K562 (cell line): ENCODE measurements around the gene ZNF618. TPM values are rescaled to one million over a fixed set of nuclear protein-coding genes. Genes with fewer than 3 reads are reported as not detected.

Source experiments
- ATAC-seq: fragments of 200-7000 bp; cut with Tn5 transposase; 3 replicates; pipeline ENCODE4 v1.9.1; 2020; ENCODE audit warnings: moderate library complexity
- BruUV-seq: library from RNA; stranded (reverse); fragments of 400-500 nt; replicated peaks from 2 replicates; lab custom pipeline; 2021; lab: Mats Ljungman, UMichigan
- CTCF ChIA-PET: fragments of 300-600 bp; formaldehyde crosslinking; extraction: SDS; loops from one replicate; lab custom pipeline; 2021; ENCODE audit warnings: low intra/inter-chr PET ratio; lab: Yijun Ruan, JAX
- POLR2A ChIA-PET: fragments of 300-600, 350-650 bp; sonication (Branson Sonifier 250); formaldehyde crosslinking; extraction: SDS; loops from one replicate; lab custom pipeline; 2021; ENCODE audit warnings: antibody characterized with exemption, inconsistent platforms; lab: Yijun Ruan, JAX
- DNase-seq, 4 experiments: peaks; one replicate each; pipeline versions ENCODE4 v3.0.0 to v3.0.0-alpha.2; 2011 to 2018; ENCODE audit warnings: low spot score in 3 of 4, mixed read lengths in 3 of 4; ENCODE audit errors: extremely low read depth in 1 of 4
- FAIRE-seq: peaks from 2 replicates; lab custom pipeline; 2011; peaks lifted over from hg19 to GRCh38; lab: Jason Lieb, UNC
- H2AFZ ChIP-seq: 2 replicates; pipeline ENCODE4 v1.6.0; 2011; ENCODE audit warnings: low read depth, low read length, control low read depth, inconsistent platforms
- H3K27ac ChIP-seq: fragments of 200-600 bp; 3 replicates; pipeline ENCODE4 v1.8.0; 2011; ENCODE audit warnings: low read depth, mild to moderate bottlenecking, control low read depth, inconsistent platforms, low read length, moderate library complexity, mixed read lengths; ENCODE audit errors: extremely low read depth
- H3K27me3 ChIP-seq, 2 experiments: fragments of 300-600 bp in 1 of 2; 2 replicates in 1 of 2; 3 replicates in 1 of 2; pipeline versions ENCODE4 v1.6.0 to v1.8.0; 2011; ENCODE audit warnings: inconsistent platforms in 2 of 2, low read length in 2 of 2, mild to moderate bottlenecking in 1 of 2, mixed read lengths in 1 of 2, moderate library complexity in 1 of 2; ENCODE audit not compliant: control insufficient read depth in 2 of 2, insufficient read depth in 2 of 2
- H3K36me3 ChIP-seq: fragments of 300-600 bp; 3 replicates; pipeline ENCODE4 v1.8.0; 2011; ENCODE audit warnings: mild to moderate bottlenecking, low read length, inconsistent platforms; ENCODE audit not compliant: control insufficient read depth, insufficient read depth
- H3K4me1 ChIP-seq, 2 experiments: fragments of 200-600 bp in 1 of 2; replicated peaks in 1 of 2; 2 replicates in 1 of 2; 3 replicates in 1 of 2; pipeline versions ENCODE4 v1.5.1 to v1.8.0; 2011; ENCODE audit warnings: inconsistent platforms in 2 of 2, low read length in 2 of 2, mild to moderate bottlenecking in 1 of 2, mixed read lengths in 1 of 2, moderate library complexity in 1 of 2; ENCODE audit not compliant: control insufficient read depth in 2 of 2, insufficient read depth in 2 of 2
- H3K4me2 ChIP-seq: 2 replicates; pipeline ENCODE4 v1.6.1; 2011; ENCODE audit warnings: low read length, control low read depth, inconsistent platforms, mixed read lengths; ENCODE audit not compliant: insufficient read depth
- H3K4me3 ChIP-seq: fragments of 200-600 bp; sonication (generic), shearing (Covaris generic); 2 replicates; pipeline ENCODE4 v1.5.1; 2016; ENCODE audit warnings: control low read depth, inconsistent platforms
- H3K79me2 ChIP-seq: fragments of 200-600 bp; 3 replicates; pipeline ENCODE4 v1.8.0; 2011; ENCODE audit warnings: low read length, inconsistent platforms; ENCODE audit not compliant: control insufficient read depth, insufficient read depth
- H3K9ac ChIP-seq, 2 experiments: 2 replicates each; pipeline versions ENCODE4 v1.6.0 to v1.6.1; 2011; ENCODE audit warnings: low read depth in 2 of 2, low read length in 2 of 2, control low read depth in 1 of 2, inconsistent platforms in 1 of 2, mild to moderate bottlenecking in 1 of 2, mixed read lengths in 1 of 2; ENCODE audit not compliant: insufficient read depth in 1 of 2
- H3K9me1 ChIP-seq: one replicate; pipeline ENCODE4 v1.6.0; 2011; ENCODE audit warnings: inconsistent platforms, mild to moderate bottlenecking, low read length, moderate library complexity; ENCODE audit not compliant: control insufficient read depth, insufficient read depth
- H3K9me3 ChIP-seq: replicated peaks from 2 replicates; pipeline ENCODE4 v1.5.1; 2011; ENCODE audit warnings: low read depth, low read length, inconsistent platforms; ENCODE audit not compliant: control insufficient read depth, insufficient read depth
- H4K20me1 ChIP-seq: replicated peaks from 2 replicates; pipeline ENCODE4 v1.6.1; 2011; ENCODE audit warnings: low read length, inconsistent platforms, mixed read lengths; ENCODE audit not compliant: control insufficient read depth, insufficient read depth
- CBX3 ChIP-seq, 2 experiments: IDR thresholded peaks; 1 replicate in 1 of 2; 2 replicates in 1 of 2; pipeline ENCODE4 v1.6.1; 2012; ENCODE audit warnings: inconsistent platforms in 2 of 2, low read length in 2 of 2, borderline replicate concordance in 1 of 2, control low read depth in 1 of 2
- CHD7 ChIP-seq: fragments of 200-600 bp; sonication (generic); IDR thresholded peaks from one replicate; pipeline ENCODE4 v1.6.1; 2012; ENCODE audit warnings: mild to moderate bottlenecking, low read depth, low read length, inconsistent platforms
- COPS2 ChIP-seq: fragments of 450-650 bp; conservative IDR thresholded peaks from 2 replicates; pipeline ENCODE4 v1.6.1; 2016; ENCODE audit warnings: mild to moderate bottlenecking, moderate library complexity
- DPF2 ChIP-seq: fragments of 450-650 bp; IDR thresholded peaks from 2 replicates; pipeline ENCODE4 v1.6.1; 2016
- E2F5 ChIP-seq: sonication (generic); formaldehyde crosslinking; IDR thresholded peaks from 2 replicates; pipeline ENCODE4 v1.8.0; 2022; ENCODE audit warnings: mild to moderate bottlenecking, missing genetic modification reagents
- FOXK2 ChIP-seq, 2 experiments: fragments of 450-650 bp; IDR thresholded peaks in 1 of 2; conservative IDR thresholded peaks in 1 of 2; 2 replicates each; pipeline ENCODE4 v1.6.1; 2016; ENCODE audit warnings: low read depth in 2 of 2, mild to moderate bottlenecking in 1 of 2
- POLR2AphosphoS5 ChIP-seq: IDR thresholded peaks from 2 replicates; pipeline ENCODE4 v1.6.1; 2011; ENCODE audit warnings: mild to moderate bottlenecking, low read depth, low read length, moderate library complexity; ENCODE audit not compliant: control insufficient read depth, insufficient read depth
- RB1 ChIP-seq: fragments of 450-650 bp; IDR thresholded peaks from 2 replicates; pipeline ENCODE4 v1.6.1; 2017; ENCODE audit warnings: low read depth, mild to moderate bottlenecking
- WGBS: fragments of 100-300 bp; shearing (Covaris generic); methylation state at CpG from one replicate; pipeline ENCODE4 v1.1.6; 2016; ENCODE audit warnings: low coverage, mixed read lengths; ENCODE audit not compliant: insufficient coverage; ENCODE audit errors: missing lambda C conversion rate; 5-methylcytosine and 5-hydroxymethylcytosine counted together
- in situ Hi-C: fragments of 300-500 bp; cut with MboI; formaldehyde crosslinking; loops from 4 replicates; pipeline ENCODE4 v1.15.0; 2018; ENCODE audit warnings: inconsistent platforms, mixed read lengths
- intact Hi-C: fragments of 100-400 bp; cut with micrococcal nuclease; formaldehyde crosslinking; loops from 2 replicates; pipeline ENCODE4 v1.14.2; 2022
- polyA plus RNA-seq, 8 experiments: library from polyadenylated mRNA; depleted of rRNA in 4 of 8; stranded (reverse) in 5 of 8; unstranded in 3 of 8; fragments of >200 nt; fragmentation: Nextera tagmentation in 2 of 8; fragmentation: Illumina TruSeq in 1 of 8; extraction: Ambion mirVana in 2 of 8; extraction: Trizol in 1 of 8; gene quantifications; 2 replicates each; pipeline versions ENCODE4 v1.2.1 to v1.2.3, GENCODE V29; 2011 to 2014; ENCODE audit warnings: inconsistent platforms in 1 of 8, missing spikeins in 1 of 8
- total RNA-seq, 7 experiments: library from RNA; depleted of rRNA in 6 of 7; stranded (reverse); fragments of >200 nt in 6 of 7; fragmentation: Illumina TruSeq in 2 of 7; extraction: Trizol in 2 of 7; gene quantifications; 2 replicates each; pipeline versions ENCODE4 v1.2.1 to v1.2.3, GENCODE V29; 2011 to 2021; ENCODE audit warnings: low replicate concordance in 1 of 7

The ZNF618 gene
- total and polyA plus RNA-seq, 9 of the 15 experiments (the other 6 are each of a cell fraction or from before 2014, with no cell fraction given), result 0.08 to 13.7 (median 3.4) TPM

- BruUV-seq, result no TSS peak
- no peak for TF ChIP-seq RB1
- no peak for TF ChIP-seq E2F5 (CRISPR knock-in tag)
- TF ChIP-seq CHD7, result no peak
- TF ChIP-seq POLR2AphosphoS5, result no peak
- TF ChIP-seq DPF2, result no peak
- TF ChIP-seq FOXK2 (conservative IDR thresholded peaks at IDR 0.05 in 1 of 2, IDR thresholded peaks at IDR 0.05 in 1 of 2; ENCODE audit: low read depth in 2 of 2), result no peak
- TF ChIP-seq COPS2, result no peak
- TF ChIP-seq CBX3 (IDR thresholded peaks at IDR 0.05; ENCODE audit: borderline replicate concordance in 1 of 2, low read length in 2 of 2), result no peak
These were observed 116.9 kb downstream of the ZNF618 start for GRCh38 chr9:113992994-113993393.

More at GRCh38 chr9:113992994-113993393, 116.9 kb downstream of the ZNF618 start:
- in situ Hi-C loops (no loop called here), intact Hi-C loops (no loop called here)
- ATAC-seq (no peak), FAIRE-seq (no peak), DNase-seq (no peak)
- no peaks in the 10 kb centered on the region for H3K79me2 ChIP-seq
- 35% methylated on average over 6 of the region's 6 CpGs for WGBS
- H3K9me3 ChIP-seq, result no peaks in the 10 kb centered on the region
- no peak overlapping the region for H3K9ac ChIP-seq
- no peaks in the 10 kb centered on the region for H3K4me1 ChIP-seq
- ChIA-PET CTCF (no interaction called here), POLR2A (no interaction called here)
- no peak overlapping the region for H2AFZ ChIP-seq
- H3K27me3 ChIP-seq, result no peaks in the 10 kb centered on the region
- H3K9me1 ChIP-seq, result no peaks in the 10 kb centered on the region
- no peak overlapping the region for H3K4me3 ChIP-seq
- no peak overlapping the region for H3K4me2 ChIP-seq
- 0 out of 3 replicates have a peak, but pooled peaks cover 5% of the 10 kb centered on the region for H3K36me3 ChIP-seq
- no peak overlapping the region for H3K27ac ChIP-seq
- H4K20me1 ChIP-seq, result 0 out of 2 replicates have a peak, but pooled peaks cover 5% of the 10 kb centered on the region
